MM.1S (cell line): Measurements from ENCODE around the gene MUC4.

Experiments used
- CTCF ChIP-seq: fragments of 300-600 bp; sonication (generic); IDR thresholded peaks from 2 replicates; pipeline ENCODE4 v1.5.1; 2016; ENCODE audit warnings: antibody characterized with exemption, low read length, mixed read lengths
- EZH2 ChIP-seq: fragments of 300-600 bp; sonication (generic); optimal IDR thresholded peaks from 2 replicates; pipeline ENCODE3; 2017; ENCODE audit warnings: low read depth, mild to moderate bottlenecking, antibody characterized with exemption, low read length, mixed read lengths
- EZH2phosphoT487 ChIP-seq: fragments of 300-600 bp; sonication (generic); IDR thresholded peaks from 2 replicates; pipeline ENCODE4 v1.6.1; 2018; ENCODE audit warnings: antibody characterized with exemption, low read length

GRCh38 chr3:195738274-195739044, 73.3 kb downstream of the MUC4 start:
- TF ChIP-seq CTCF (no peak), EZH2 (no peak), EZH2phosphoT487 (no peak)
